ENCODE results near the gene WDR45. TPM values are rescaled to one million over a fixed set of nuclear protein-coding genes. Genes with fewer than 3 reads are reported as not detected.
"Not testable (repeated sequence)": the region's sequence is repeated elsewhere in the genome, so short reads cannot be mapped to it uniquely, and the experiment has no call there.

Gene WDR45
- total RNA-seq (2021) (31.8 and 40.5 TPM in 2 replicates), Bru-seq, nascent RNA (percentile 35 among the genes with signal in this experiment), BruChase-seq, experiment 1, labeled RNA remaining after a 2-hour chase (percentile 39 among the genes with signal in this experiment), BruChase-seq, experiment 2, labeled RNA remaining after a 6-hour chase (percentile 52 among the genes with signal in this experiment)
- long read RNA-seq, transcript WDR45-224 (10 exons, 1,301 nt) = minor isoform, 16 of 94 reads
- long read RNA-seq, transcript WDR45-207 (11 exons, 1,639 nt) = major isoform, 45 of 94 reads
- long read RNA-seq, transcript WDR45-206 (11 exons, 1,381 nt) = minor isoform, 7 of 94 reads
- long read RNA-seq, partial matches to known transcripts = 3 of 94 reads
- long read RNA-seq, other reads (novel, unspliced or antisense) = 21 of 94 reads

GRCh38 chrX:49079489-49080428, at the start of gene WDR45:
TSS of gene WDR45 (minus strand) at chrX:49079887. CDS start at chrX:49078095, 1,792 bp downstream.
- POLR2A ChIA-PET (ENCODE audit: low non-redundant PET) = no interaction called here
- CTCF ChIA-PET = interaction anchor here (0.7 kb wide), 1 partner anchor 27 kb away, joined by 5 read pairs; no protein-coding TSS in a partner anchor
- H3K36me3 ChIP-seq (ENCODE audit: insufficient read depth, low read length, poor library complexity, severe bottlenecking) = peaks cover 3% of the 10 kb centered on the region
- intact Hi-C loops (cut with micrococcal nuclease; ENCODE audit: unreplicated experiment) = no loop called here
- TF ChIP-seq EZH2 (IDR thresholded peaks at IDR 0.05; ENCODE audit: borderline replicate concordance, low read depth, low read length, poor library complexity, severe bottlenecking) = no peak
- no peak for TF ChIP-seq CTCF (conservative IDR thresholded peaks at IDR 0.05; ENCODE audit: low read depth, low read length)
- peak within 1 kb of the TSS; percentile 57 for H3K4me3 ChIP-seq (ENCODE audit: low read depth, low read length, poor library complexity, severe bottlenecking)
- peak within 1 kb of the TSS; percentile 79 for H3K27ac ChIP-seq (ENCODE audit: low read depth, low read length, poor library complexity, severe bottlenecking)
- no peaks in the 10 kb centered on the region for H3K9me3 ChIP-seq (ENCODE audit: low read depth, low read length, poor library complexity, severe bottlenecking)
- no peaks in the 10 kb centered on the region for H3K4me1 ChIP-seq (ENCODE audit: insufficient read depth, low read length, poor library complexity, severe bottlenecking)
- H3K27me3 ChIP-seq (replicated peaks; ENCODE audit: insufficient read depth, low read depth, low read length, poor library complexity) = no peaks in the 10 kb centered on the region
- BruUV-seq (replicated peaks) = TSS peak; percentile 83
- peak; percentile 75 for DNase-seq (ENCODE audit: low spot score)

GRCh38 chrX:49129427-49129826, 49.7 kb upstream of the WDR45 start:
- ChIA-PET CTCF (no interaction called here), POLR2A (ENCODE audit: low non-redundant PET) (no interaction called here)
- no peak for TF ChIP-seq EZH2 (IDR thresholded peaks at IDR 0.05; ENCODE audit: borderline replicate concordance, low read depth, low read length, poor library complexity, severe bottlenecking)
- no peak for TF ChIP-seq CTCF (conservative IDR thresholded peaks at IDR 0.05; ENCODE audit: low read depth, low read length)
- intact Hi-C loops (cut with micrococcal nuclease; ENCODE audit: unreplicated experiment) = no loop called here
- no TSS peak for BruUV-seq (replicated peaks)
- no peaks in the 10 kb centered on the region for H3K27me3 ChIP-seq (replicated peaks; ENCODE audit: insufficient read depth, low read depth, low read length, poor library complexity)
- H3K9me3 ChIP-seq (ENCODE audit: low read depth, low read length, poor library complexity, severe bottlenecking) = no peaks in the 10 kb centered on the region
- no peaks in the 10 kb centered on the region for H3K36me3 ChIP-seq (ENCODE audit: insufficient read depth, low read length, poor library complexity, severe bottlenecking)
- H3K4me3 ChIP-seq (ENCODE audit: low read depth, low read length, poor library complexity, severe bottlenecking) = no peak overlapping the region
- no peak overlapping the region for H3K27ac ChIP-seq (ENCODE audit: low read depth, low read length, poor library complexity, severe bottlenecking)
- H3K4me1 ChIP-seq (ENCODE audit: insufficient read depth, low read length, poor library complexity, severe bottlenecking) = no peaks in the 10 kb centered on the region
- DNase-seq (ENCODE audit: low spot score) = no peak

GRCh38 chrX:49127742-49128258, 48.1 kb upstream of the WDR45 start:
- H3K36me3 ChIP-seq (ENCODE audit: insufficient read depth, low read length, poor library complexity, severe bottlenecking); POLR2A ChIA-PET (ENCODE audit: low non-redundant PET); DNase-seq (ENCODE audit: low spot score); intact Hi-C loops (cut with micrococcal nuclease; ENCODE audit: unreplicated experiment); H3K27ac ChIP-seq (ENCODE audit: low read depth, low read length, poor library complexity, severe bottlenecking); CTCF ChIA-PET; H3K27me3 ChIP-seq (replicated peaks; ENCODE audit: insufficient read depth, low read depth, low read length, poor library complexity); H3K9me3 ChIP-seq (ENCODE audit: low read depth, low read length, poor library complexity, severe bottlenecking); H3K4me1 ChIP-seq (ENCODE audit: insufficient read depth, low read length, poor library complexity, severe bottlenecking); H3K4me3 ChIP-seq (ENCODE audit: low read depth, low read length, poor library complexity, severe bottlenecking); BruUV-seq (replicated peaks): not testable (repeated sequence)
